ENCODE results near the gene MYG1.
"Not testable (repeated sequence)": the region's sequence is repeated elsewhere in the genome, so short reads cannot be mapped to it uniquely, and the experiment has no call there.

Gene MYG1

GRCh38 chr12:53286448-53286847 lies 13.0 kb upstream of the MYG1 start:
- no peak for FAIRE-seq

GRCh38 chr12:53287741-53288216 lies 11.7 kb upstream of the MYG1 start:
- no peak for FAIRE-seq

More at GRCh38 chr12:53286448-53286847, 13.0 kb upstream of the MYG1 start:
- no peak for DNase-seq (ENCODE audit: low spot score)

GRCh38 chr12:53288322-53288721 lies 11.2 kb upstream of the MYG1 start:
- no peak for FAIRE-seq
- no peak for DNase-seq (ENCODE audit: low spot score)

More at GRCh38 chr12:53287741-53288216, 11.7 kb upstream of the MYG1 start:
- peak; percentile 50 for DNase-seq (ENCODE audit: low spot score)

- FAIRE-seq (no peak), DNase-seq (ENCODE audit: low spot score) (no peak)
These were observed 9.6 kb upstream of the MYG1 start for GRCh38 chr12:53289891-53290290.

GRCh38 chr12:53290661-53291060 lies 8.8 kb upstream of the MYG1 start:
- FAIRE-seq (no peak), DNase-seq (ENCODE audit: low spot score) (no peak)

GRCh38 chr12:53292426-53292825 lies 7.1 kb upstream of the MYG1 start:
- no peak for FAIRE-seq
- no peak for DNase-seq (ENCODE audit: low spot score)

- peak; percentile 32 for FAIRE-seq
- peak; percentile 90 for DNase-seq (ENCODE audit: low spot score)
These were observed 4.2 kb upstream of the MYG1 start, which contains the start of gene PFDN5 for GRCh38 chr12:53295070-53295890. Gene PFDN5, plus strand, starts transcription at chr12:53295542. Its CDS starts 26 bp downstream, at chr12:53295568.

- FAIRE-seq (no peak), DNase-seq (ENCODE audit: low spot score) (no peak)
These were observed 3.6 kb upstream of the MYG1 start for GRCh38 chr12:53295891-53296219.

GRCh38 chr12:53297106-53297505 lies 2.4 kb upstream of the MYG1 start:
- not testable (repeated sequence) for FAIRE-seq; DNase-seq (ENCODE audit: low spot score)

- DNase-seq (ENCODE audit: low spot score) (no peak), FAIRE-seq (no peak)
These were observed 1.3 kb upstream of the MYG1 start for GRCh38 chr12:53298164-53298563.

- DNase-seq (ENCODE audit: low spot score) (peak; percentile 27), FAIRE-seq (no peak)
These were observed 418 bp upstream of the MYG1 start for GRCh38 chr12:53299101-53299453.

GRCh38 chr12:53300187-53300586 lies 692 bp downstream of the MYG1 start:
- DNase-seq (ENCODE audit: low spot score) (no peak), FAIRE-seq (no peak)

- DNase-seq (ENCODE audit: low spot score) = no peak
- FAIRE-seq = no peak
These were observed 3.4 kb downstream of the MYG1 start for GRCh38 chr12:53302903-53303302.

- no peak for FAIRE-seq
- DNase-seq (ENCODE audit: low spot score) = no peak
These were observed 7.3 kb downstream of the MYG1 start for GRCh38 chr12:53306826-53307225.

GRCh38 chr12:53308276-53308675 lies 8.8 kb downstream of the MYG1 start:
- no peak for FAIRE-seq

GRCh38 chr12:53313996-53314395 lies 14.5 kb downstream of the MYG1 start:
- DNase-seq (ENCODE audit: low spot score) = no peak
- no peak for FAIRE-seq

More at GRCh38 chr12:53308276-53308675, 8.8 kb downstream of the MYG1 start:
- DNase-seq (ENCODE audit: low spot score) = no peak

- FAIRE-seq = no peak
- DNase-seq (ENCODE audit: low spot score) = no peak
These were observed 21.1 kb downstream of the MYG1 start for GRCh38 chr12:53320352-53321195.

GRCh38 chr12:53324113-53324778 lies 24.8 kb downstream of the MYG1 start:
- FAIRE-seq (no peak), DNase-seq (ENCODE audit: low spot score) (no peak)

- peak; percentile 96 for DNase-seq (ENCODE audit: low spot score)
- no peak for FAIRE-seq
These were observed 25.4 kb downstream of the MYG1 start for GRCh38 chr12:53324779-53325510.

- no peak for FAIRE-seq
- no peak for DNase-seq (ENCODE audit: low spot score)
These were observed 26.1 kb downstream of the MYG1 start for GRCh38 chr12:53325511-53326061.

All from urothelium cell line (cell line).